GM18517 (cell line): ENCODE measurements around the gene CPNE2.

Source experiments
- ATAC-seq: cut with Tn5 transposase; IDR thresholded peaks from one replicate; pipeline ENCODE4 v1.9.1; 2021; ENCODE audit warnings: mild to moderate bottlenecking, moderate library complexity; ENCODE audit not compliant: unreplicated experiment

CPNE2 gene

DNA sequence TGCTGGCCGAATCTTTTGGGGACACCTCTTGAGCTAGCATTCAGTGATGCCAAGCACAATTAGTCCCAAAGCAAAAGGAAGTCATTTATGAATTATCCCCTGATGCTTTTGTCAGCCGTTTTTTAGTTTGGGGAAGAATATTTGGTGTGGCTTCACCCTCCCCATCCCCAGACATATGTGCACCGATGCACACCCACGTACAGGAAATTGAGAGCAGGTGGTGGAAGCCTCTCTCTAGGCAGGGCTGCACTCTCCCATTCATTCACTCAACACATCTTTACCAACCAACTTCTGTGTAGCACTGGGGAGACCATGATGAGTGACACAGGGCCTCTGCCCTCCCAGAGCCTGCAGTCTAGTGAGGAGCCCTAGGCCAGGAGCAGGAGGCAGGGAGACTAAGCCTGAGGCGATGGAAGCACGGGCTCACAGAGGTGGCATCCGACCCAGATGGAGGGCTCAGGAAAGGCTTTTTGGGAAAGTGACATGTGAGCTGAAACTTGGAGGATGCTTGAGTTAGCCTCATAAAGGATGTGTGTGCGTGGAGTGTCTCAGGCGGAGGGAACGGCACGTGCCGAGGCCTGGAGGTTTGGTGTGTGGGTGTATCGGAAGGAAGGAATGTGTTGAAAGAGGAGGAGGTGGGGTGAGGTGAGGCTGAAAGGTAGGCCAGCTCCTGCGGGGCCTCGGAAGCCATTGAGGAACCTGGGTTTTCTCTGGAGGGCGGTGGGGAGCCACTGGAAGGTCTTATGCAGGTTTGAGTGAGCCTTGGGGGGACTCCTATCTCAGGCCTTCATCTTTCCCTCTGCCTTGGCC, 49.6 kb downstream of the CPNE2 start:
- no peak for ATAC-seq

DNA sequence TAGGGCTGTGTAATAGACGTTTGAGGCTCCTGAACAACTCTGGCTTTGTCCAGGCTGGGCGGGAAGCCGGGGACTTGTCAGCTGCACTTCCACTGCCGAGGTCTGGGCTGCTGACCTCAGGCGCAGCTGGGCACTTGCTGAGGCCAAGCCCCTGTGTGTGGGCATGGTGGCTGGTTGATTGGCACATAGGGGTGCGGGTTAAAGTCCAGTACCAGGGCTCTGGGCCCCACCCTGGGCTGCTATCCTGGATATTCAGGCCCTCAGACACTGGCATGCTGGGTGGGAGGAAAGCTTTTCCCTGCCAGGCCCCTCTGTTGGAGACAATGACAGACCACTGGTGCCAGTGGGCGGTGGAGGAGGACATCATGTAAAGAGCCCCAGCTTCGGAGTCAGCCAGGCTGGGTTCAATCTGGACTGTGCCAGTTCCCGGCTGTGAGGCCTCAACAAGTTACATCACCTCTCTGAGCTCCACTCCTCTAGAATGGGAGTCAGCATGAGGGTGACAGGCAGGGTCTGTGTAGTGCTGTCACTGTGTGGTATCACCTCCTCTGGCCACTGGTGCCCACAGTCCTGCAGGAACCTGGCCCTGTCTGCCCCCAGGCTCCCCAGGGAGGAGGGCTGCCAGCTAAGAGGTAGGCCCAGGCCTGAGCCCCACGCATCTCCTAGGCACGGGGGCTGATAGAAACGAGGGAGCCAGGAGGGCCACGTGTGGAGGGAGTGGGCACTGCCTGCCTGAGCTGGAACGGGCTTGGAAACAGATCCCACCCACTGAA, 51.0 kb downstream of the CPNE2 start:
- ATAC-seq: no peak

- no peak for ATAC-seq
Measured at GRCh38 chr16:57144027-57144426, 51.6 kb downstream of the CPNE2 start.

DNA sequence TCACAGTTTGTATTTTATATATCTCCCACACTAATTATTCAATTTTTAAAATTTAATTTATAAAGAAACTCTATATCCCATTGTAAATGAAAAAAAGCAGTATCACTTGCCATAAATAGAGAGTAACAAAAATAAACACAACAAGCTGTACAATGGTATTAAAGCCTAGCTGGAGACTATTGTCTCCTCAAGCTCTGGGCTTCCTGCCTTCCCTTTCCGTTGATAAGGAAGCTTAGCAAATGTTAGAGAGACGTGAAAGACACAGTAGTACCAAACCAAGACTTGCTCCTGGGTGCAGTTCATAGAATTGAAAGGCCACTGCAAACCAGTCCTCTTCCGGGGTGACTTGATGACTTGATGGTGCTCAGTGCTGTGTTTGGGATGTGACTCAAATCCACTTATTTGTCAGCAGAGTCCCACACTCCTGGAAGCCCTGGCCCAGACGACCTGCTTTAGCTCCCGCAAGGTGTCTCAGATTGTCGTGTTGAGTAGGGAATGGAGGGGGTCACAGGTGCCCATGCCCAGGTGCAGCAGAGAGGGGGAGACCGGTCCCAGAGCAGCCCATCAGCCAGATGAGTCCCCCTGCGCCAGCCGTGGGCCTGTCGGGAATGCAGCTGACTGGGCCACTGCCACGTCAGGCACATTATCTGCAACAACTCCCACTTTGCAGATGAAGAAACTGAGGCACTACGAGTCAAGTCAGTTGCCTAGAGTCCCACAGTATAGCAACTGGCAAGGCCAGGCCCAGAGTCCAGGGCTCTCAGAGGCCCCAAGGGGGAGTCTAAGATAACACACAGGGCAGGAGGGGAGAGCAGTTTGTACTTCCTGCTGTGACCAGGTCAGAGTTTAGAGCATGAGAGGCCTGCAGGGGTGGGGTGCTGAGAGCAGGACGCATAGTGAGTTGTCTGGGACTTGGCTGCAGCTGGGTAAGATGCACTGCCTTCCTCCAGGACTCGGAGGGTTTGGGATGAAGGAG, 53.0 kb downstream of the CPNE2 start:
- ATAC-seq: no peak

GRCh38 chr16:57146040-57146647, 53.8 kb downstream of the CPNE2 start:
- ATAC-seq: no peak

- ATAC-seq: no peak
Measured at GRCh38 chr16:57146735-57147134, 54.4 kb downstream of the CPNE2 start.

DNA sequence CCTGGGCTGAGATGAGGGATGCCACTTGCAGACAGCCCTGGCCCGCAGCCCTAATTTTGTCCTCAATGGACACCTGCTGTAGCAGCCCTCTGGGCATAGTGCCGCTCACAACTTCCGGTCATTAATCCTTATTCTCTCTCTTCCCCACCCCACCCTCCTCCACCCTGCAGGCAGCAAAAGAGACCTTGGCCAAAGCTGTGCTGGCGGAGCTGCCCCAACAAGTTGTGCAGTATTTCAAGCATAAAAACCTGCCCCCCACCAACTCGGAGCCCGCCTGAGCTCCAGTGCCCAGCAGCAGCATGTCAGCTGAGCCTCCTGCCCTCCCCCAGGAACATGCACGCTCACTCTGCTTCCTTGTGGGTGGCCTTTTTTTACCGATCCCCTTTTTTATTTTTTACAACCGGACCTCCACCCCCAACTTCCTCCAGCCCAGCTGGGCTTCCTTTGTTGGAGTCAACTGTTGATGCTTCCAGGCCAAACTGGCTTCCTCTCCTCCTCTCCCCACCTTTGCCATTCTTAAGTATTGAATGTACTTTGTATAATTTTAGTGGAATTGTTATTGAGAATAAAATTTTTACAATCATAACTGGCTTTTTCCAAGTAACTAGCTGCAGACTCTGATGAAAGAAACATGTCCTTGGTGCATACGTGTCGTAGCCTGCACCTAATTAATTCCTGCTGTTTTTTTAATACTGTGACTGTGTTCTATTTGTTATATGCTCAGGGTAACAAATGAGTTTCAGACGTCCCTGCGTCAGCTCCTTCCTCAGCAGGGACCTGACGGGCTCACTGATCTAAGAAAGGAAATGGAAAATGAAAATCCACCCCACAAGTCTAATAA, 55.2 kb downstream of the CPNE2 start:
- ATAC-seq: no peak

GRCh38 chr16:57148481-57148880, 56.1 kb downstream of the CPNE2 start:
- no peak for ATAC-seq

- no peak for ATAC-seq
Measured at GRCh38 chr16:57149391-57149790, 57.0 kb downstream of the CPNE2 start.

DNA sequence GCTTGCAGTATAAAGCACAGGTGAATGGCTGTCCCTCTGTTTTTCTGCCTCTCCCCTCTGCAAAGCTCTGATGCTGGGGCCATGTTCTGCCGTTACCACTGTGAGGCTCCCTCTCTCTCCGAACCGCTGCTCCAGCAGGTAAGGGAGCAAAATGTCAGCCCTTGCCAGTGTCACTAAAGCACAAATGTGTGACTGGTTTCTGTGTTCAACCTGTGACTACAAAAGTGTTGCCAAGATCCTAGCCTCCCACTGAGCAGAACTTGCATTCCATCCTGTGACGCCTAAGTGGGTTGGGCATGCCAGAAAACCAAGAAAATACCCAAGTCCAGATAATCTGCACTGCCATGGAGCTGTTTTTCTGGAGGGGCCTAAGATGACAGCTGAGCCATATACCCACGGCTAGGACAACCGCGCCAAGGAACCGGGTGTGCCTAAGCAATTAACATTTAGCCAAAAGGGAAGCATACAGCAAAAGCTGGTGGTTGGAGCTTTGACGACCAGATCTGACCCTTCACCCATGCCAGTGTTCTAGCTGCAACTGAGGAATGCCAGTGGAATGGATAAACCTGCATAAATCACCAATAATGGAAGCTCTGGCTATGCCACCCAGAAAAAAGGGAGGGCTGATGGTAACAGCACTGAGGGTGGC, 58.4 kb downstream of the CPNE2 start:
- no peak for ATAC-seq

- no peak for ATAC-seq
Measured at GRCh38 chr16:57151369-57151768, 59.0 kb downstream of the CPNE2 start.

GRCh38 chr16:57152096-57153093, 60.0 kb downstream of the CPNE2 start:
- no peak for ATAC-seq

DNA sequence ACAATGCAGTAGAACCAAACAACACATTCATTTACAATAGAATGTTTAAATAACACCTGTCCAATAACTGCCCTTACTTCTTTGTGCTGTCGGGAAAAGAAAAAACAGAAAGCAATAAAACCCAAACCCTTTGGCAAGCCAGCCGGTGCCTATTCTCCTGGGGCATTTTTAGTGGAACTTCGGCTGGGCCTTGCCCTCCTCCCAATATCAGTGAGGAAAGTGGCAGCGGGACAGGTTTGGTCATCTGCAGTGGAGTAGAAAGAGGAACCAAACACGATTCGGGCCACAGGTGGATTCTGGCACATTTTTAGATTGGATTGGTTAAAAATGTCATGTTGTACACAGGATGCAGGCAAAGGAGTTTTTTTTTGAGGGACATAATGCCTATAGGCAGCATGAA, 61.5 kb downstream of the CPNE2 start:
- no peak for ATAC-seq

- no peak for ATAC-seq
Measured at GRCh38 chr16:57155702-57156350, 63.4 kb downstream of the CPNE2 start.

DNA sequence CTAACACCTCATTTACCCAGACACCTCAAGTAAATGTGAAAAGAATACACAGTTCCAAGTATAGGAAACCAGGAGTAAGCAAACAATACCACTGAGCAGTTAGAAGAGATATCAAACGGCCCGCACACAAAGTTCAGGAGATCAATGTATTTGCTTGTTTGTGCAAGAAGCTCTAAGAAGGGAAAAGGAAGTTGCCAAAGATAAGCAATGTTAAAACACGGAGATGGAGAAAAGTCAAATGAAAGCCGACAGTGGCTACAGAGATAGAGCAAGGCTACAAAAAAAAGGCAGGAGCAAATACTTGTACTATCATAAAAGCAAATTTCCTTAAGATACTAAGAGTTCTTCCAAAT, 63.9 kb downstream of the CPNE2 start:
- ATAC-seq: no peak

DNA sequence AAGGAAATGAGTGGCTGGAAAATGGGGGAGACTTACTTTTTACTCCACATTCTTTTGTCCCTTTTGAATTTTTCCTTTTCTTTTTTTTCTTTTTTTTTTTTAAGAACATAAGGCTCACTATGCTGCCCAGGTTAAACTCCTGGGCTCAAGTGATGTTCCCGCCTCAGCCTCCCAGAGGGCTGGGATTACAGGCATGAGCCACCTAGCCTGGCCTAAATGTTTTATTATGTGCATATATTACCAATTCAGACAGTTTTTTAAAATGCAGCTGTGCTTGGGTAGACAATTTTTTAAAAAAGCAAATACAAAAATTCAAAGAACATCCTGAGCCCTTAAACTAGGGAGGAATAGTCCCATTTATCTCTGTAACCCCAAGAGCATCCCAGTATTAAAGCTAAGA, 65.2 kb downstream of the CPNE2 start:
- no peak for ATAC-seq

GRCh38 chr16:57159447-57159846, 67.1 kb downstream of the CPNE2 start:
- ATAC-seq: no peak

DNA sequence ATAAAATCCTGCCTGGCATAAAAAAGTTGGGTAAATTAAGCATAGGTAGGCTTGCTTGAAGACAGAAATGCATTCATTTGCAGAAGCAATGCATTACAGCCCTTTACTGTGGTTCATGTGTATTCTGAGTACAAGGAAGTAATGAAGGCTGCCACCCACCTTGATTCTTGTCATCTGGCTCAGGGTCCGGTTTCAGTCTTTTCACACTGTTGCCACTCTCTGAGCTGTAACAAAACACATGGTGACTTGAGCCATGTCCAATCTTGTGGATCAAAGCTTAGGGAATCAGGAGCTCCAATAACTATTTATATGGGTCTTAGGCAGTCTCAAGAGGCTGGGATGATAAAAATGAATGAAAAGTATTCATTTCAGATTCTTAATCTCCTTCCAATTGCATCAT, 71.5 kb downstream of the CPNE2 start:
- ATAC-seq: no peak
